SK-N-SH treated with all-trans-retinoic acid at 6 μM for 48 hours (cell line): Measurements from ENCODE around the gene GK.
A peak's percentile ranks its signal among the peaks of the same experiment; 100 is the strongest.
"Not testable (repeated sequence)": the region's sequence is repeated elsewhere in the genome, so short reads cannot be mapped to it uniquely, and the experiment has no call there.

Experiments used
- ATAC-seq: fragments of 200-7000 bp; cut with Tn5 transposase; 3 replicates; pipeline ENCODE4 v1.9.1; 2020; ENCODE audit warnings: mild to moderate bottlenecking, moderate library complexity
- ARNTL ChIP-seq: fragments of 450-650 bp; formaldehyde crosslinking; IDR thresholded peaks from 2 replicates; pipeline ENCODE4 v1.5.0; 2020; ENCODE audit warnings: low read depth, mild to moderate bottlenecking, moderate library complexity, borderline replicate concordance
- CSDC2 ChIP-seq: fragments of 250-450 bp; sonication (Bioruptor Pico); IDR thresholded peaks from 2 replicates; pipeline ENCODE4 v1.5.0; 2020; ENCODE audit warnings: mild to moderate bottlenecking, moderate library complexity
- ESRRG ChIP-seq: fragments of 250-450 bp; sonication (Bioruptor Pico); IDR thresholded peaks from 2 replicates; pipeline ENCODE4 v1.6.1; 2021; ENCODE audit warnings: mild to moderate bottlenecking
- GLIS3 ChIP-seq: fragments of 250-450 bp; sonication (Bioruptor Pico); IDR thresholded peaks from 2 replicates; pipeline ENCODE4 v1.5.0; 2020; ENCODE audit warnings: mild to moderate bottlenecking, moderate library complexity
- ISL1 ChIP-seq: fragments of 250-450 bp; sonication (Bioruptor Pico); IDR thresholded peaks from 2 replicates; pipeline ENCODE4 v2.1.2; 2022; ENCODE audit warnings: mild to moderate bottlenecking, moderate library complexity
- PPARA ChIP-seq: fragments of 250-450 bp; sonication (Bioruptor Pico); IDR thresholded peaks from 2 replicates; pipeline ENCODE4 v1.5.0; 2020; ENCODE audit warnings: mild to moderate bottlenecking, borderline replicate concordance
- TOX ChIP-seq: fragments of 250-450 bp; sonication (Bioruptor Pico); IDR thresholded peaks from 2 replicates; pipeline ENCODE4 v1.8.0; 2021; ENCODE audit warnings: mild to moderate bottlenecking, moderate library complexity, borderline replicate concordance
- ZC3H10 ChIP-seq: fragments of 250-450 bp; sonication (Bioruptor Pico); IDR thresholded peaks from 2 replicates; pipeline ENCODE4 v1.5.1; 2021; ENCODE audit warnings: mild to moderate bottlenecking, moderate library complexity
- ZFP30 ChIP-seq: fragments of 450-650 bp; formaldehyde crosslinking; IDR thresholded peaks from 2 replicates; pipeline ENCODE4 v1.5.0; 2022; ENCODE audit warnings: mild to moderate bottlenecking, moderate library complexity
- ZNF565 ChIP-seq: fragments of 450-650 bp; formaldehyde crosslinking; conservative IDR thresholded peaks from 2 replicates; pipeline ENCODE4 v1.5.0; 2020; ENCODE audit warnings: low read depth, mild to moderate bottlenecking, moderate library complexity
- ZNF70 ChIP-seq: fragments of 450-650 bp; formaldehyde crosslinking; IDR thresholded peaks from 2 replicates; pipeline ENCODE4 v1.5.0; 2020; ENCODE audit warnings: mild to moderate bottlenecking, moderate library complexity
- ZNF8 ChIP-seq: fragments of 450-650 bp; formaldehyde crosslinking; IDR thresholded peaks from 2 replicates; pipeline ENCODE4 v1.5.0; 2020; ENCODE audit warnings: mild to moderate bottlenecking, moderate library complexity
- TF ChIP-seq, protein P1 (sequence below): fragments of 250-450 bp; sonication (Bioruptor Pico); IDR thresholded peaks from 2 replicates; pipeline ENCODE4 v1.5.1; 2020; ENCODE audit warnings: low read depth, mild to moderate bottlenecking, moderate library complexity
- TF ChIP-seq, protein P2 (sequence below): fragments of 250-450 bp; sonication (Bioruptor Pico); IDR thresholded peaks from 2 replicates; pipeline ENCODE4 v1.5.0; 2020; ENCODE audit warnings: mild to moderate bottlenecking, moderate library complexity
- TF ChIP-seq, protein P3 (sequence below): fragments of 250-450 bp; sonication (Bioruptor Pico); IDR thresholded peaks from 2 replicates; pipeline ENCODE4 v1.5.1; 2021; ENCODE audit warnings: mild to moderate bottlenecking, moderate library complexity
- TF ChIP-seq, protein P4 (sequence below): fragments of 250-450 bp; sonication (Bioruptor Pico); IDR thresholded peaks from 2 replicates; pipeline ENCODE4 v1.8.0; 2020; ENCODE audit warnings: mild to moderate bottlenecking, moderate library complexity, borderline replicate concordance
- TF ChIP-seq, protein P5 (sequence below): fragments of 250-450 bp; sonication (Bioruptor Pico); IDR thresholded peaks from 2 replicates; pipeline ENCODE4 v1.8.0; 2021; ENCODE audit warnings: low read depth, mild to moderate bottlenecking, moderate library complexity, borderline replicate concordance

Gene GK

DNA sequence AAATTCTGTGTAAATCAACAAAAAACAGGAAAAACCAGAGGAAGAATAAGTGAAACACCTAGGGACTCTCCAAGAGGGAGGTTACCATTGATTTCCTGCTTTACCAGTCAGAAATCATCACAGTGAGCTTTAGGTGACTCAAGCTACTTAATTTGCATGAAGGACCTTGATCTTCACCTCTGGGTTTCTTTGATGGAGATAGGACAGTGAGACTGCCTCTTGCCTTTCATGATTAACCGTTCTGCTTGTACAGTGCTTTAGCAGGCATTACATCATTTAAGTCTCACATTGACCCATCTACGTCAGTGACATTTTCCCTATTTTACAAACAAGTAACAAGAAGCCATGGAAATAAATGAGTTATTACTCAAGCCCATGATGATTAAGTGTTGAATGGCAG lies 3.4 kb upstream of the GK start:
- no peak for TF ChIP-seq ISL1 (CRISPR knock-in tag)
- TF ChIP-seq ZFP30: no peak
- TF ChIP-seq ZNF8 (CRISPR knock-in tag): no peak
- TF ChIP-seq TOX (CRISPR knock-in tag): no peak
- TF ChIP-seq, protein P1, sequence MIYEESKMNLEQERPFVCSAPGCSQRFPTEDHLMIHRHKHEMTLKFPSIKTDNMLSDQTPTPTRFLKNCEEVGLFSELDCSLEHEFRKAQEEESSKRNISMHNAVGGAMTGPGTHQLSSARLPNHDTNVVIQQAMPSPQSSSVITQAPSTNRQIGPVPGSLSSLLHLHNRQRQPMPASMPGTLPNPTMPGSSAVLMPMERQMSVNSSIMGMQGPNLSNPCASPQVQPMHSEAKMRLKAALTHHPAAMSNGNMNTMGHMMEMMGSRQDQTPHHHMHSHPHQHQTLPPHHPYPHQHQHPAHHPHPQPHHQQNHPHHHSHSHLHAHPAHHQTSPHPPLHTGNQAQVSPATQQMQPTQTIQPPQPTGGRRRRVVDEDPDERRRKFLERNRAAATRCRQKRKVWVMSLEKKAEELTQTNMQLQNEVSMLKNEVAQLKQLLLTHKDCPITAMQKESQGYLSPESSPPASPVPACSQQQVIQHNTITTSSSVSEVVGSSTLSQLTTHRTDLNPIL (CRISPR knock-in tag): no peak
- TF ChIP-seq, protein P2, sequence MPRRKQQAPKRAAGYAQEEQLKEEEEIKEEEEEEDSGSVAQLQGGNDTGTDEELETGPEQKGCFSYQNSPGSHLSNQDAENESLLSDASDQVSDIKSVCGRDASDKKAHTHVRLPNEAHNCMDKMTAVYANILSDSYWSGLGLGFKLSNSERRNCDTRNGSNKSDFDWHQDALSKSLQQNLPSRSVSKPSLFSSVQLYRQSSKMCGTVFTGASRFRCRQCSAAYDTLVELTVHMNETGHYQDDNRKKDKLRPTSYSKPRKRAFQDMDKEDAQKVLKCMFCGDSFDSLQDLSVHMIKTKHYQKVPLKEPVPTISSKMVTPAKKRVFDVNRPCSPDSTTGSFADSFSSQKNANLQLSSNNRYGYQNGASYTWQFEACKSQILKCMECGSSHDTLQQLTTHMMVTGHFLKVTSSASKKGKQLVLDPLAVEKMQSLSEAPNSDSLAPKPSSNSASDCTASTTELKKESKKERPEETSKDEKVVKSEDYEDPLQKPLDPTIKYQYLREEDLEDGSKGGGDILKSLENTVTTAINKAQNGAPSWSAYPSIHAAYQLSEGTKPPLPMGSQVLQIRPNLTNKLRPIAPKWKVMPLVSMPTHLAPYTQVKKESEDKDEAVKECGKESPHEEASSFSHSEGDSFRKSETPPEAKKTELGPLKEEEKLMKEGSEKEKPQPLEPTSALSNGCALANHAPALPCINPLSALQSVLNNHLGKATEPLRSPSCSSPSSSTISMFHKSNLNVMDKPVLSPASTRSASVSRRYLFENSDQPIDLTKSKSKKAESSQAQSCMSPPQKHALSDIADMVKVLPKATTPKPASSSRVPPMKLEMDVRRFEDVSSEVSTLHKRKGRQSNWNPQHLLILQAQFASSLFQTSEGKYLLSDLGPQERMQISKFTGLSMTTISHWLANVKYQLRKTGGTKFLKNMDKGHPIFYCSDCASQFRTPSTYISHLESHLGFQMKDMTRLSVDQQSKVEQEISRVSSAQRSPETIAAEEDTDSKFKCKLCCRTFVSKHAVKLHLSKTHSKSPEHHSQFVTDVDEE (CRISPR knock-in tag): no peak
- TF ChIP-seq CSDC2 (CRISPR knock-in tag): no peak
- no peak for TF ChIP-seq ZC3H10
- no peak for ATAC-seq

DNA sequence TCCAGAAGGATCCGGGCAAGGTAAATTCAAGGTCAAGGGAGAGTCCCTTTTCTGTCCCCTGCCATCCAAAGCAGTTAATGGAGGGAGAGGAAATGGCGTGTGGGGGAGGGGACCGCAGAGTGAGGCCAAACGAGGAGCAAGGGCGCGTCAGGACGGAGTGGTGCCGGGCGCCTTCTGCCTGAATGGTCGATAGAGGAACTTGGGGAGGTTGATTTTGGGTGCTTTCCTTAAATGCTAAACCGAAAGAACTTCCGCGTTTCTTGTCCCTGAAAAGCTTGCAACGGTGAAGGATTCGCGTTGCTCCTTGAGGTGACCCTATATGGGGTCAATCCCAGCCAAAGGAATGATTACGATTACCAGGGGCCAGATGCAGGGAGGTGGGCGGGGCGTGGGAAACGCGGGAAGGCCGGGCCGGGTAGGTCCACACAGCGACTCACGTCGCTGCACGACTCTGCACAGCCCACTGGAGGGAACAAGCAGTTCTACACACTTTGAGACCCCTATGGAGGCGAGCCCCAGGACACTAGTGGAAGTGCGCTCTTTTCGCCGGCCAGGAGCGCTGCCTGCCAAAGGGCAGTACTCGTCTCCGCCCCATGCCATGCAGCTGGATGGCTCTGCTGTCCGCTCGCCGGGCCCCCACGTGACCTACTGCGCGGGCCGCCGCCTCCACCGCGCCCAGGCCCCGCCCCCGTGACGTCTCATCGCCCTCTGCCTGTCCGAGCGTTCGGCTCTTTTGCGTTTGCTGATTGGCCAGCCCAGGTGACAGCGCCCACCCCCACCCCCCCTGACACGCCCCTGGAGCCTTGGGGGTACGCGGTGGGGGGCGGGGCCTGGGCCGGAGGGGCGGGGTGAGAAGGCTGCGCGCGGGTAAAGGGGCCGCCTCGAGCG lies 452 bp upstream of the GK start:
- peak; percentile 96 for ATAC-seq

DNA sequence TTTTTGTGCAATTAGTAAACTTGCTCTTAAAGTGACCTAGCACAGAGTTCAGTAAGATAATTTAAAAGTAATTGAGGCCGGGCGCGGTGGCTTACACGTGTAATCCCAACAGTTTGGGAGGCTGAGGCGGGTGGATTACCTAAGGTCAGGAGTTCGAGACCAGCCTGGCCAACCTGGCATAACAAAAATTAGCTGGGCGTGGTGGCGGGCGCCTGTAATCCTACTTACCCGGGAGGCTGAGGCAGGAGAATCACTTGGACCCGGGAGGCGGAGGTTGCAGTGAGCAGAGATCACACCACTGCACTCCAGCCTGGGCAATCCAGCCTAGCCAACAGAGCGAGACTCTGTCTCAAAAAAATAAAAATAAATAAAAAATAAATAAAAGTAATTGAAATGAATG lies 1.2 kb downstream of the GK start:
- ATAC-seq: not testable (repeated sequence)

More for the DNA sequence above, 452 bp upstream of the GK start:
- TF ChIP-seq, protein P3, sequence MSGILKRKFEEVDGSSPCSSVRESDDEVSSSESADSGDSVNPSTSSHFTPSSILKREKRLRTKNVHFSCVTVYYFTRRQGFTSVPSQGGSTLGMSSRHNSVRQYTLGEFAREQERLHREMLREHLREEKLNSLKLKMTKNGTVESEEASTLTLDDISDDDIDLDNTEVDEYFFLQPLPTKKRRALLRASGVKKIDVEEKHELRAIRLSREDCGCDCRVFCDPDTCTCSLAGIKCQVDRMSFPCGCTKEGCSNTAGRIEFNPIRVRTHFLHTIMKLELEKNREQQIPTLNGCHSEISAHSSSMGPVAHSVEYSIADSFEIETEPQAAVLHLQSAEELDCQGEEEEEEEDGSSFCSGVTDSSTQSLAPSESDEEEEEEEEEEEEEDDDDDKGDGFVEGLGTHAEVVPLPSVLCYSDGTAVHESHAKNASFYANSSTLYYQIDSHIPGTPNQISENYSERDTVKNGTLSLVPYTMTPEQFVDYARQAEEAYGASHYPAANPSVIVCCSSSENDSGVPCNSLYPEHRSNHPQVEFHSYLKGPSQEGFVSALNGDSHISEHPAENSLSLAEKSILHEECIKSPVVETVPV (CRISPR knock-in tag): no peak
- TF ChIP-seq ZFP30 (no peak), ZNF70 (CRISPR knock-in tag) (no peak), ZNF565 (no peak), GLIS3 (CRISPR knock-in tag) (no peak), PPARA (CRISPR knock-in tag) (no peak), ESRRG (CRISPR knock-in tag) (no peak), ISL1 (CRISPR knock-in tag) (no peak), ARNTL (CRISPR knock-in tag) (no peak), ZC3H10 (no peak)
- TF ChIP-seq, protein P4, sequence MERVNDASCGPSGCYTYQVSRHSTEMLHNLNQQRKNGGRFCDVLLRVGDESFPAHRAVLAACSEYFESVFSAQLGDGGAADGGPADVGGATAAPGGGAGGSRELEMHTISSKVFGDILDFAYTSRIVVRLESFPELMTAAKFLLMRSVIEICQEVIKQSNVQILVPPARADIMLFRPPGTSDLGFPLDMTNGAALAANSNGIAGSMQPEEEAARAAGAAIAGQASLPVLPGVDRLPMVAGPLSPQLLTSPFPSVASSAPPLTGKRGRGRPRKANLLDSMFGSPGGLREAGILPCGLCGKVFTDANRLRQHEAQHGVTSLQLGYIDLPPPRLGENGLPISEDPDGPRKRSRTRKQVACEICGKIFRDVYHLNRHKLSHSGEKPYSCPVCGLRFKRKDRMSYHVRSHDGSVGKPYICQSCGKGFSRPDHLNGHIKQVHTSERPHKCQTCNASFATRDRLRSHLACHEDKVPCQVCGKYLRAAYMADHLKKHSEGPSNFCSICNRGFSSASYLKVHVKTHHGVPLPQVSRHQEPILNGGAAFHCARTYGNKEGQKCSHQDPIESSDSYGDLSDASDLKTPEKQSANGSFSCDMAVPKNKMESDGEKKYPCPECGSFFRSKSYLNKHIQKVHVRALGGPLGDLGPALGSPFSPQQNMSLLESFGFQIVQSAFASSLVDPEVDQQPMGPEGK (CRISPR knock-in tag): no peak
- TF ChIP-seq, protein P1 (CRISPR knock-in tag): no peak
- TF ChIP-seq, protein P5, sequence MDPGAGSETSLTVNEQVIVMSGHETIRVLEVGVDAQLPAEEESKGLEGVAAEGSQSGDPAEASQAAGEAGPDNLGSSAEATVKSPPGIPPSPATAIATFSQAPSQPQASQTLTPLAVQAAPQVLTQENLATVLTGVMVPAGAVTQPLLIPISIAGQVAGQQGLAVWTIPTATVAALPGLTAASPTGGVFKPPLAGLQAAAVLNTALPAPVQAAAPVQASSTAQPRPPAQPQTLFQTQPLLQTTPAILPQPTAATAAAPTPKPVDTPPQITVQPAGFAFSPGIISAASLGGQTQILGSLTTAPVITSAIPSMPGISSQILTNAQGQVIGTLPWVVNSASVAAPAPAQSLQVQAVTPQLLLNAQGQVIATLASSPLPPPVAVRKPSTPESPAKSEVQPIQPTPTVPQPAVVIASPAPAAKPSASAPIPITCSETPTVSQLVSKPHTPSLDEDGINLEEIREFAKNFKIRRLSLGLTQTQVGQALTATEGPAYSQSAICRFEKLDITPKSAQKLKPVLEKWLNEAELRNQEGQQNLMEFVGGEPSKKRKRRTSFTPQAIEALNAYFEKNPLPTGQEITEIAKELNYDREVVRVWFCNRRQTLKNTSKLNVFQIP (CRISPR knock-in tag): no peak
